ENCODE results near the gene AGTRAP. TPM values are rescaled to one million over a fixed set of nuclear protein-coding genes. Genes with fewer than 3 reads are reported as not detected.

Gene AGTRAP
- total and polyA plus RNA-seq, 9 of the 15 experiments (the other 6 are each of a cell fraction or from before 2014, with no cell fraction given): 26.8 to 105 (median 57.5) TPM

DNA sequence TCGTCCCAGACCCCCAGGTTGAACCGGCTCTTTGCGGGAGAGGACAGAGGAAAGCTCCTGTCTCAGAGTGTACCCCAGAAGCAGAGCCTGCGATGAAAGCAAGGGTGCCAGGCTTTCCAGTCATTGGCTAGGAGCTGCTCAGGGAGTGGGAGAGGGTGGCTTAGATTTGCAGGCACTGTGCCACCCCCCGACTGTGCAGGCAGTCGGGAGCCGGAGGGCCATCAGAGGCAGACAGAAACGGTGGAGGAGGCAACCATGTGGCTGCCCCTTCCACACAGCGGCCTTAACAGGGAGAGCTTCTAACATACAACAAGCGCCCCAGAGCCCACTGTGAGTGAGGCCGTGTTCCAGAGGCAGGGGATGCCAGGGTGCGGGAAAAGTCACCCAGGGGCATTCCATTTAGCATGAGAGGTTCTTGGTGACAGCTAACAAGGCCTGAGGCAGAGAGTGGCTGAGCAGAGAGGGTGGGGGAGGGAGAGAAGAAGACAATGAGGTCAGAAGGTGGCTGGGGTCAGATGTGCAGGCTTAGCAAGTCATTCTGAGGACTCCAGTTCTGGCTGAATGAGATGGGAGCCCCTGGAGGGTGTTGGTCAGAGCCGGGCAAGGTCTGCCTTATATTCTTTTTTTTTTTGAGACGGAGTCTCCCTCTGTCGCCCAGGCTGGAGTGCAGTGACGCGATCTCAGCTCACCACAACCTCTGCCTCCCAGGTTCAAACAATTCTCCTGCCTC, 16.6 kb downstream of the AGTRAP start (continued):
- TF ChIP-seq FOXK2 (conservative IDR thresholded peaks at IDR 0.05 in 1 of 2, IDR thresholded peaks at IDR 0.05 in 1 of 2; ENCODE audit: low read depth in 2 of 2) (no peak), ID3 (CRISPR knock-in tag; IDR thresholded peaks at IDR 0.05) (no peak), ID3 (tag; IDR thresholded peaks at IDR 0.05) (no peak), CTCF (IDR thresholded peaks at IDR 0.05 in 2 of 3, conservative IDR thresholded peaks at IDR 0.05 in 1 of 3; ENCODE audit: insufficient read depth in 2 of 3, low read depth in 1 of 3, low read length in 3 of 3) (no peak), ZFP30 (CRISPR knock-in tag; IDR thresholded peaks at IDR 0.05; ENCODE audit: borderline replicate concordance) (no peak), TFAM (CRISPR knock-in tag; conservative IDR thresholded peaks at IDR 0.05) (no peak), RBM22 (IDR thresholded peaks at IDR 0.05; ENCODE audit: low read depth, low read length, poor library complexity, severe bottlenecking) (no peak), ZNF175 (CRISPR knock-in tag; IDR thresholded peaks at IDR 0.05; ENCODE audit: low read depth) (no peak), MEIS2 (IDR thresholded peaks at IDR 0.05; ENCODE audit: partially characterized antibody) (peak; percentile 20), CXXC5 (CRISPR knock-in tag; IDR thresholded peaks at IDR 0.05) (0 out of 2 replicates have a peak, but pooled peaks have one; percentile 27), KAT2B (IDR thresholded peaks at IDR 0.05; ENCODE audit: low read depth, low read length) (no peak), ELF2 (CRISPR knock-in tag; IDR thresholded peaks at IDR 0.05) (no peak), HNRNPUL1 (IDR thresholded peaks at IDR 0.05; ENCODE audit: low read length) (no peak), GATAD2B (IDR thresholded peaks at IDR 0.05; ENCODE audit: borderline replicate concordance) (no peak), HNRNPH1 (optimal IDR thresholded peaks at IDR 0.05; ENCODE audit: low read depth, low read length) (no peak), ZNF165 (CRISPR knock-in tag; IDR thresholded peaks at IDR 0.05; ENCODE audit: borderline replicate concordance) (no peak), SP2 (IDR thresholded peaks at IDR 0.05; ENCODE audit: extremely low read depth, low read depth, low read length, poor library complexity, severe bottlenecking) (no peak), STAT5B (CRISPR knock-in tag; IDR thresholded peaks at IDR 0.05) (no peak), SMARCA4 (IDR thresholded peaks at IDR 0.05) (peak; percentile 50; the same call in 1 of the 2 replicates), DACH1 (IDR thresholded peaks at IDR 0.05; ENCODE audit: partially characterized antibody) (no peak)
